ENCODE results near the gene SLC30A9.

Gene SLC30A9

DNA sequence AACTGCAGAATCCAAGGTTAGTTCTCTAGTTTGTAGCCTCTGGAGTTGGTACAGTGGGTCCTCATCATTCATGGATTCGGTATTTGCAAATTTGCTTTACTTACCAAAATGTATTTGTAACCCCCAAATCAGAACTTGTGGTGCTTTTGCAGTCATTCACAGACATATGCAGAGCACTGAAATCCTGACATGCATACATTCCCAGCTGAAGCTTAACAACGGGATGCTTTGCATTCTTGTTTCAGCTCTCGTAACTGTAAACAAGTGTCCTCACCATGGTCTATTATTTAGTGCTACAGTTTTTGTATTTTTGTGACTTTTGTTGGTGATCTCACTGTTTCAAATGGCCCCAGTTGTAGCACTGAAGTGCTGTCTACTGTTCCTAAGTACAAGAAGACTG is 146.0 kb downstream of the SLC30A9 start:
- no peak for DNase-seq (ENCODE audit: low spot score)

Data from AG08396 (cell line).